Hematopoietic multipotent progenitor cell treated with erythropoietin and hydrocortisone succinate and interleukin-3 and kit ligand, for 17 days (in vitro differentiated cells): ENCODE data around the gene KRT26.

Source experiments
- DNase-seq: peaks from one replicate; pipeline ENCODE4 v3.0.0-alpha.2; 2015; ENCODE audit warnings: low spot score

The KRT26 gene

GRCh38 chr17:40727447-40728231 lies 44.4 kb downstream of the KRT26 start:
- no peak for DNase-seq

DNA sequence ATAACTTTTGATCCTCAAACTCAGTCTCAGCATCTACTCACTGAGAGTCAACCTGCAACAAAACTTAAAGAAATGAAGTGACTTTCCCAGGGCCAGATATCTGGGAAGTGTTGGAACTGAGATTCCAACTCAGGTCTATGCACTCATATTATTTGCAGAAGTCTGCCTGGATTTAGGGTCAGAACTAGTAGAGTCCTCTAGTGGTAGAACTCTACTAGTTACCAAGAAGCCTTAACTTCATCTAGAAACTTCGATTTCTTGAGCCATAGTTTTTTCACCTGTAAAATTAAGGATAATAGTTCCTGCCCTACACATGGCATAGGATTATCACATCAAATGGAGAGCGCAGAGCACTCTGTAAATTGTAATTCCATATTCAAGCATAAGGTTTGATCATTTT lies 45.1 kb downstream of the KRT26 start:
- no peak for DNase-seq

DNA sequence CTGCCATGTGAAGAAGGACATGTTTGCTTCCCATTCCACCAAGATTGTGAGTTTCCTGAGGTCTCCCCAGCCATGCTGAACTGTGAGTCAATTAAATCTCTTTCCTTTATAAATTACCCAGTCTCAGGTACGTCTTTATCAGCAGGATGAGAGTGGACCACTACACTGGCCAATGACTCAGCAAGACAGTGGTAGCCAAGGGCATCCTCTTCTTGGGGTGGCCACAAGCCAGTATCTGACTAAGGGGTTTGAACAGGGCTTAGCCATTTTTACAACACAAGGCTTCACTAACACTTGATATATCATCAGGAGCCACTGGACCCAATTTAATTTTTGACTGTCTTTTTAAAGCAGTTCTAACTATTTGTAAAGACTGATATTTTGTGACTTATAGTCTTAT lies 47.3 kb downstream of the KRT26 start:
- DNase-seq, result no peak

GRCh38 chr17:40722241-40722640 lies 49.8 kb downstream of the KRT26 start:
- no peak for DNase-seq

DNA sequence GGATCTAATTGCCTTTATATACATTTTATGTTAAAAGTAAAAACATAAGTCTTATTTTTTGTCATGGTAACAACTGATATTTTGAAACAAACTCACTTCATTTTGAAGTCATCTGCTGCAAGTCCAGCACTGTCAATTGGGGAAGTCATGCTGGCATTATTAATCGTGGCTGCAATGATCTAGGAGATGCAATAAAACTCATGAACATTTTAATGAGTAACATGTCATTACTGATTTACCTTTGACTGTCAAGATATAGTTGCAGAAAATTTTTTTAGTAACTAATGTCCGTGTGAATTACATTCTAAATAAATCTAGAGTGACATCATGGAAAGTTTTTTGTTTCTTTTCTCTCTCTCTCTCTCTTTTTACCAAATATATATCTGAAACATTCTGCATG lies 51.1 kb downstream of the KRT26 start:
- DNase-seq, result no peak

DNA sequence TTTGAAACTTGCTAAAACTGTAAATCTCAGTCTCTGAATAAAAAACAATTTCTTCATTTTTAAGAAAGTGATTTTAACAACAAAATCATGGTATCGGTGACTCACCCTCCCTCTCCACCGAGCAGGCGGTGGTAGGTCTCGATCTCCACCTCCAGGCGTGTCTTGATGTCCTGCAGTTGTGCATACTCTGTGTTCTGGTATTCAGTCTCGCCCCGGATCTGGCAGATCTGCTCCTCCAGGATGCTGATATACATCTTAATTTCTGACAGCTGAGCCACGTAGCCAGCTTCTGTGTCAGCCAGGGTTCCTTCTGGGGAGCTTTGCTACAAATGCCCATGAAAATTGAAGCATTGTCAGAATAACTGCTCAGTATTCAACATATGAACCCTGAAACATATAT lies 53.1 kb downstream of the KRT26 start:
- no peak for DNase-seq

- DNase-seq, result no peak
These were observed 54.2 kb downstream of the KRT26 start for GRCh38 chr17:40717776-40718175.
